Mucosa of descending colon (tissue), 3 donors: ENCODE results near the gene GLE1. TPM values are rescaled to one million over a fixed set of nuclear protein-coding genes. Genes with fewer than 3 reads are reported as not detected.
"Not testable (repeated sequence)": the region's sequence is repeated elsewhere in the genome, so short reads cannot be mapped to it uniquely, and the experiment has no call there.

Experiments
- ATAC-seq: fragments of 200-7000 bp; cut with Tn5 transposase; one replicate; pipeline ENCODE4 v1.9.1; 2020; ENCODE audit warnings: mild to moderate bottlenecking, moderate library complexity
- DNase-seq, 3 donors: peaks; one replicate each; pipeline ENCODE4 v3.0.0-alpha.2; 2020
- H3K36me3 ChIP-seq: fragments of 200-600 bp; one replicate; pipeline ENCODE4 v1.8.0; 2021; ENCODE audit warnings: low read depth, mild to moderate bottlenecking
- H3K4me1 ChIP-seq: fragments of 200-600 bp; one replicate; pipeline ENCODE4 v1.8.0; 2021; ENCODE audit warnings: low read depth, mild to moderate bottlenecking
- H3K4me3 ChIP-seq: fragments of 200-600 bp; one replicate; pipeline ENCODE4 v1.8.0; 2021; ENCODE audit warnings: mild to moderate bottlenecking
- H3K9me3 ChIP-seq: fragments of 200-600 bp; one replicate; pipeline ENCODE4 v1.8.0; 2021; ENCODE audit warnings: mild to moderate bottlenecking
- CTCF ChIP-seq: fragments of 200-600 bp; IDR thresholded peaks from one replicate; pipeline ENCODE4 v1.8.0; 2022; ENCODE audit warnings: antibody characterized with exemption, mild to moderate bottlenecking
- intact Hi-C, 2 donors: fragments of 100-400 bp; cut with DNase I in 1 of 2; cut with micrococcal nuclease in 1 of 2; formaldehyde crosslinking; loops; one replicate each; pipeline versions ENCODE4 v1.11.0 to v1.11.1; 2022; cut with DNase I, micrococcal nuclease
- total RNA-seq, 3 donors: library from RNA; stranded (reverse); fragmentation: NEBNext Ultra II Directional in 2 of 3; extraction: Animal tissue kit (Norgen Biotek cat#: 25700) in 2 of 3; gene quantifications; one replicate each; pipeline versions ENCODE4 v1.2.1 to v1.2.4, GENCODE V29; 2021 to 2023
- donor health status: DM: no; HTN: no; CAD: no; lungs with moderate emphysema.
- donor health status: DM: no; HTN: no; CAD: no.
- donor health status: DM: no; HTN: yes; CAD: no.

The GLE1 gene
- total RNA-seq, 3 donors from 2014 or later: 25.7 to 35.0 (median 28.0) TPM

DNA sequence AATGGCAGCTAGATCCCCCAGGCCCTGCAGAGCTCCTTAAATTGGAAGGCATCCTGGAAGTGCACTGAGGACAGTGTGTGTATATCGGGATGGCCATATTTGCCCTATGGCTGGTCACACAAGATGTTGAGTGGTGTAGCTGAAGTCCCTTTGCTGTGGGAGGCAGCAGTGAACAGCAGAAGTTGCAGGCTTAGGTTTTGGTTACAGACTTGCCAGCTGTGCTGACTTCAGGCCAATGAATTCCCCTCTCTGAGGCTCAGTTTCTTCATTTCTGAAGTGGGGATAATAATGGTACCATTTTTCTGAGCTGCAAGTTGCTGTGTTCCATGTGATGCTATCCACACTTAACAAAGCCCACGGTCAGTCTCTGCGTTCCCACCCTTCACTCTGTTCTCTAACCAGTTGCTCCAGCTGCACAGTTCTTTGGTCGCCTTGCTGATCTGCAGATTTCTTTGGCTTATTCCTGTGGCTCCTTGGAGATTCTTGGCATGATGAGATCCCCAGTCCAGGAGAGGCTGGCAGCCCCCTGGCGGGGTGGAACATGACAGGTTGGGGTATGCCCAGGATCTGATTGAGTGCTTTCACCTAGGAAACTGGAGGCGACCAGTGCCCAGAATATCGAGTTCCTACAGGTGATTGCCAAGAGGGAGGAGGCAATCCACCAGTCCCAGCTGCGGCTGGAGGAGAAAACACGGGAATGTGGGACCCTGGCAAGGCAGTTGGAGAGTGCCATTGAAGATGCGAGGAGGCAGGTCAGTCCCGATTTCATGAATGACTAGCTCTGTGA, 6.5 kb upstream of the GLE1 start:
- intact Hi-C loops: no loop called here
- peaks cover 4% of the 10 kb centered on the region for H3K4me1 ChIP-seq
- no peak overlapping the region for H3K4me3 ChIP-seq
- no peak for DNase-seq
- no peaks in the 10 kb centered on the region for H3K36me3 ChIP-seq
- no peak for TF ChIP-seq CTCF
- no peak for ATAC-seq
- H3K9me3 ChIP-seq: no peaks in the 10 kb centered on the region

GRCh38 chr9:128498911-128499310, 5.6 kb upstream of the GLE1 start:
- Histone ChIP-seq H3K9me3 (no peaks in the 10 kb centered on the region), H3K36me3 (no peaks in the 10 kb centered on the region), H3K4me3 (no peak overlapping the region), H3K4me1 (peaks cover 8% of the 10 kb centered on the region)
- intact Hi-C loops: no loop called here
- DNase-seq (no peak), ATAC-seq (no peak)
- TF ChIP-seq CTCF: no peak

- no peak for TF ChIP-seq CTCF
- DNase-seq (no peak), ATAC-seq (no peak)
- Histone ChIP-seq H3K36me3 (no peaks in the 10 kb centered on the region), H3K4me3 (no peak overlapping the region), H3K4me1 (peaks cover 7% of the 10 kb centered on the region), H3K9me3 (no peaks in the 10 kb centered on the region)
- intact Hi-C loops: no loop called here
These were observed 4.6 kb upstream of the GLE1 start for GRCh38 chr9:128499920-128500319.

DNA sequence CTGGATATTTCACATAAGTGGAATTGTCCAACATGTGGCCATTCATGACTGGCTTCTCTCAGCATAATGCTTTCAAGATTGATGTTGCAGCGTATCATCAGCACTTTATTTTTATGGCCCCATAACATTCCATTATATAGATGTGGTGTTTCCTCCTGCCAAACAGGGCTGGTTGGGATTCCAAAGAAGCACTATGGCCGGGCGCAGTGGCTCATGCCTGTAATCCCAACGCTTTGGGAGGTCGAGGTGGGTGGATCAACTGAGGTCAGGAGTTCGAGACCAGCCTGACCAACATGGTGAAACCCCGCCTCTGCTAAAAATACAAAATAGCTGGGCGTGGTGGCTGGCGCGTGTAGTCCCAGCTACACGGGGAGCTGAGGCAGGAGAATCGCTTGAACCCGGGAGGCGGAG, 1.1 kb upstream of the GLE1 start:
- DNase-seq (peak in 2 of 3 donors; percentile 36 to 56), ATAC-seq (peak; percentile 55)
- peaks cover 14% of the 10 kb centered on the region for H3K4me1 ChIP-seq
- H3K9me3 ChIP-seq, H3K36me3 ChIP-seq, intact Hi-C loops, H3K4me3 ChIP-seq: not testable (repeated sequence)

DNA sequence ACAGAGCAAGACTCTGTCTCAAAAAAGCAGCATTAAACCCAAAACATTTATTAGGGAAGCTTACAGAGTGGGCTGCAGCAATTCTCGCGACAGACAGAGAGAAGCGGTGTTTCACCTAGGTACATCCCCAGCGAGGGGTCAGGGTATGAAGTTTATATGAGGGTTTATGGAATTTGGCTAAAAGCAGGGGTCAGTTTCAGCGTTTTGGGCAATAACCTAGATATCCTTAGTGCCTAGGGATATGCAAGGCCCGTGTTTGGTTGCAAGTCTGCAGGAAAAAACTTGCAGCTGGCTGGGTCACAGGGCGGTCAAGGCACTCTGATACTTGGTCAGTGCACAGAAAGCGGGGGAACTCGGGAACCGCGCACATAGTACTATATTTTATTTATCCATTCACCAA, 649 bp upstream of the GLE1 start:
- Histone ChIP-seq H3K36me3 (no peaks in the 10 kb centered on the region), H3K9me3 (no peaks in the 10 kb centered on the region), H3K4me3 (no peak overlapping the region), H3K4me1 (peaks cover 14% of the 10 kb centered on the region)
- TF ChIP-seq CTCF: no peak
- intact Hi-C loops: no loop called here
- peak in 2 of 3 donors; percentile 34 to 41 for DNase-seq
- peak; percentile 17 for ATAC-seq

- Histone ChIP-seq H3K36me3 (no peaks in the 10 kb centered on the region), H3K4me1 (peaks cover 14% of the 10 kb centered on the region), H3K4me3 (peak overlapping the region; percentile 82), H3K9me3 (no peaks in the 10 kb centered on the region)
- TF ChIP-seq CTCF: no peak
- no peak for DNase-seq
- intact Hi-C loops: no loop called here
- ATAC-seq: no peak
These were observed 871 bp downstream of the GLE1 start for GRCh38 chr9:128505414-128505765.

GRCh38 chr9:128505906-128506305, 1.4 kb downstream of the GLE1 start:
- H3K4me3 ChIP-seq, H3K36me3 ChIP-seq, ATAC-seq, DNase-seq, H3K9me3 ChIP-seq, intact Hi-C loops: not testable (repeated sequence)
- H3K4me1 ChIP-seq: peaks cover 14% of the 10 kb centered on the region
